ENCODE results near the gene SEC23A. TPM values are rescaled to one million over a fixed set of nuclear protein-coding genes. Genes with fewer than 3 reads are reported as not detected.

SEC23A gene
- total RNA-seq, 1 donor from 2014 or later: 60.0 TPM

DNA sequence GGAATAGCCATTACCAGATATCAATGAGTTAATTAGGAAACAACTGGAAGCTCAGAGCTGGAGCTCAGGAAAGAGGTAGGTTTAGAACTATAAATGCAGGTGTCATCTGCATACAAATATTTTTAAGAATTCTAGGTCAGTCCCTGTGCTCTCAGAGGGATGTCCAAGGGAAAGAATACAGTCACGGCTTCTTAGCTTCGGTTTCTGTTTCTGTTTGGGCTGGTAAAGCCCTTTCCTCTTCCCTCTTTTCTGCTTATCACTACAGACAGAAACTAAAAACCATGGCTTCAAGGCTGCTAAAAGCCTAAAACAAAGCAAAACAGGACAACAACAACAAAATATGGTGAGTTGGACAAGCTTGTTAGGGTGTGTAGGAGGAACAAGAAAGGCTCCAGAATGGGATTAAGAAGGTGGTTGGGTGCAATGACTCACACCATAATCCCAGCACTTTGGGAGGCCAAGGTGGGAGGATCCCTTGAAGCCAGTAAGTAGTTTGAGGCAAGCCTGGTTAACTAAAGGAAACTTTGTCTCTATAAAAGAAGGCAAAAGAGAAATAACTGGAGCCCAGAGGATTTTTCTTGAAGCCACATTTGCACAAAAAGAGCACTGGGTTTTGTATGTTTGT is 113.0 kb downstream of the SEC23A start:
- no peak overlapping the region for H3K4me3 Mint-ChIP-seq
- H3K27me3 ChIP-seq: no peaks in the 10 kb centered on the region
- no peak overlapping the region for H3K4me3 ChIP-seq
- no peaks in the 10 kb centered on the region for H4K20me1 ChIP-seq (ENCODE audit: low read depth)
- no peaks in the 10 kb centered on the region for H3K9me3 Mint-ChIP-seq
- H3K4me2 ChIP-seq: no peak overlapping the region
- H3K36me3 ChIP-seq: no peaks in the 10 kb centered on the region
- peaks cover 17% of the 10 kb centered on the region for H3K4me1 ChIP-seq
- no peaks in the 10 kb centered on the region for H3K36me3 Mint-ChIP-seq
- no peaks in the 10 kb centered on the region for H3K79me2 ChIP-seq (ENCODE audit: low read depth)
- DNase-seq (ENCODE audit: low spot score): no peak
- H3K9ac ChIP-seq: no peak overlapping the region
- H3K4me1 Mint-ChIP-seq: peaks cover 2% of the 10 kb centered on the region
- TF ChIP-seq CTCF (IDR thresholded peaks at IDR 0.05) (no peak), EZH2phosphoT487 (IDR thresholded peaks at IDR 0.05) (no peak), EZH2 (IDR thresholded peaks at IDR 0.05) (no peak)
- no peaks in the 10 kb centered on the region for H3K27me3 Mint-ChIP-seq (ENCODE audit: insufficient read depth, low read depth)
- no peak overlapping the region for H3K27ac ChIP-seq
- no peaks in the 10 kb centered on the region for H3K9me3 ChIP-seq (ENCODE audit: low read depth)
- H3K27ac Mint-ChIP-seq: peak overlapping the region; percentile 51
- H2AFZ ChIP-seq (replicated peaks): no peak overlapping the region
- no peaks in the 10 kb centered on the region for H3F3A ChIP-seq (ENCODE audit: low read depth)

DNA sequence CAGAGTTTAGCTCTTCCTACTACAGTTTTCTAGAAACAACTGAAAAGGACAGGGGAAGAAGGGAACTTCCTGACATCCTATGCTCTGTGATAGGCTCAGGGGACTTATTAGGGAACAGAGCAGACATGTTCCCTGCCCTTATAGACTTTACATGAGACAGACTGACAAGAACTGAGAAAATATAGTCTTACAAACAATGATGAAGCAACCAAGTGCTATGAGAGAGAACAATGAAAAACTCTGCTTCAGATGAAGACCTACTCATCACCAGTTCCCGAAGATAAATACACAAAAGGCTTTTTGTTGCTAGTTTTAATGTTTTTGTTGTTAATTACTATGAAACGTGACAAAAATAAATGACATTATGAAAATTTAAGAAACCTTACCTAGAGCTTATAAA is 115.3 kb downstream of the SEC23A start:
- no peak overlapping the region for H3K4me3 Mint-ChIP-seq
- Histone ChIP-seq H3K27ac (no peak overlapping the region), H4K20me1 (ENCODE audit: low read depth) (no peaks in the 10 kb centered on the region), H3K4me3 (no peak overlapping the region), H3K4me2 (no peak overlapping the region), H3K27me3 (no peaks in the 10 kb centered on the region), H3K9me3 (ENCODE audit: low read depth) (no peaks in the 10 kb centered on the region), H3K9ac (no peak overlapping the region), H2AFZ (replicated peaks) (peak overlapping the region; percentile 76), H3K79me2 (ENCODE audit: low read depth) (no peaks in the 10 kb centered on the region), H3F3A (ENCODE audit: low read depth) (no peaks in the 10 kb centered on the region), H3K36me3 (no peaks in the 10 kb centered on the region), H3K4me1 (peaks cover 7% of the 10 kb centered on the region)
- DNase-seq (ENCODE audit: low spot score): no peak
- H3K36me3 Mint-ChIP-seq: no peaks in the 10 kb centered on the region
- TF ChIP-seq EZH2phosphoT487 (IDR thresholded peaks at IDR 0.05) (no peak), EZH2 (IDR thresholded peaks at IDR 0.05) (no peak), CTCF (IDR thresholded peaks at IDR 0.05) (no peak)
- no peak overlapping the region for H3K27ac Mint-ChIP-seq
- peaks cover 2% of the 10 kb centered on the region for H3K4me1 Mint-ChIP-seq
- peaks cover 2% of the 10 kb centered on the region for H3K9me3 Mint-ChIP-seq
- no peaks in the 10 kb centered on the region for H3K27me3 Mint-ChIP-seq (ENCODE audit: insufficient read depth, low read depth)

DNA sequence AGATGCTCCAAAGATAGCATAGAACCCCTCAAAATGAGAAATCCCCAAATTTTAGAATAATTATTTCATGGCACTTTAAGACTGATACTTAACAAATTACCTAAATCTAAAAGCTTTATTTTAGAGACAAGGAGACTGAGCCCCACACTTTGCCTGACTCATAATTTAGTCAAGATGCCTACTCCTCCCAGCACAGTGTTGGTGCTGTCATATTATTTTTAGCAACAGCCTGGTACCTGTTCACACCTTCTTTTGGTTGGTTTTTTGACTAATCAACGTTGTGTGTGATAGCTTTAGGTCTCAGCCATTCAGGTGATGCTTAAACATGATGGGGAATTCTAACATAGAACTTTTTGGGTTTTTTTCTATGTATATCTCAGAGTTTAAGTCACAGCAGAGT is 120.2 kb downstream of the SEC23A start:
- Histone ChIP-seq H3K4me2 (no peak overlapping the region), H3K36me3 (no peaks in the 10 kb centered on the region), H4K20me1 (ENCODE audit: low read depth) (no peaks in the 10 kb centered on the region), H3K27ac (no peak overlapping the region), H3K4me1 (no peaks in the 10 kb centered on the region), H3K9ac (no peak overlapping the region), H2AFZ (replicated peaks) (no peak overlapping the region), H3K27me3 (no peaks in the 10 kb centered on the region), H3K79me2 (ENCODE audit: low read depth) (no peaks in the 10 kb centered on the region), H3F3A (ENCODE audit: low read depth) (no peaks in the 10 kb centered on the region), H3K4me3 (no peak overlapping the region), H3K9me3 (ENCODE audit: low read depth) (no peaks in the 10 kb centered on the region)
- Mint-ChIP-seq H3K9me3 (peaks cover 2% of the 10 kb centered on the region), H3K4me3 (no peak overlapping the region), H3K27ac (no peak overlapping the region), H3K36me3 (no peaks in the 10 kb centered on the region), H3K27me3 (ENCODE audit: insufficient read depth, low read depth) (no peaks in the 10 kb centered on the region), H3K4me1 (no peaks in the 10 kb centered on the region)
- no peak for DNase-seq (ENCODE audit: low spot score)
- TF ChIP-seq CTCF (IDR thresholded peaks at IDR 0.05) (no peak), EZH2phosphoT487 (IDR thresholded peaks at IDR 0.05) (no peak), EZH2 (IDR thresholded peaks at IDR 0.05) (no peak)
